ENCODE data around the gene HOXA10.

Gene HOXA10

DNA sequence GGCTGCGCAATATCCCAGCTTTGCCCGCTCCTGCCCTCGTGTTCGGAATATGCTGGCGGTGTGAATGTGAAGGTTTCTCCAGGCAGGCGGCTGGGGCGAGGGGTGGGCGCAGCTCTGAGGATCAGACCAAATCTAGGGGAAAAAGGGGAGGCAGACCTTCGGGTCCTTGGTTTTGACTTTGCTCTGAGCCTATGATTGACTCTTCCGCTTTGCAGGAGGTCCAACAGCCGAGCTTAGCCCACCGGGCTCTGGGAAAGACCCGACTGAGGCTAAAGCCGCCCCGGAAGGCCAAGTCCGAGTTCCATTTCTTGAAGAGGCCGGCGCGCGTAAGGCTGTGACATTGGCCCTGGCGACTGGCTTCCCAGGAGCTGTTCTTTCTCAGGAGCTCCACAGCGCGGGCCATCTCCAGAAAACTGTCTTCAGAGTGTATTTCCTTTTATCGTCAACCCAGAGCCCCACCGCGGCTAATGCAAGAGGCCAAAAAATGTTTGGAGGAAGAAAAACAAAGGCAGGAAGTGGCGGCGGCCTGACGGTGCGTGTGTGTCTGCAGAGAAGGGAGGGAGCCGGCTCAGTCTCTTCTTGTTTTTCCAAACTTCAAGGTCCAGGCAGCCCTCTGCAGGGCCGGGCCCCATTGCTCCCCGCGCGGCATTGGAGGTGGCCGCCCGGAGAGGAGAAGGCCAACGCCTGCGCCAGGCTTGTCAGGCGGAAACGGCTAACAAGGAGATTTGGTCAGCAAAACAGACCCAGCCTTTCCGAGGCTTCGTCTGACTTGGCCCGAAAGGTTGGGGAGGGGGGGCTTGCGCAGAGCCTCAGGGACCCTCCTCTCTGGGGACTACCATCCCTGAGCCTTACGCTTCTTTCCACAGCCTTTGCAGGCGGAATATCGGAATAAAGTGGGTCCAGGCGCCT lies 14.5 kb upstream of the HOXA10 start:
- no peak overlapping the region for H3K4me3 ChIP-seq (ENCODE audit: low read length)
- DNase-seq (ENCODE audit: low read depth), result no peak
- TF ChIP-seq, protein P1, sequence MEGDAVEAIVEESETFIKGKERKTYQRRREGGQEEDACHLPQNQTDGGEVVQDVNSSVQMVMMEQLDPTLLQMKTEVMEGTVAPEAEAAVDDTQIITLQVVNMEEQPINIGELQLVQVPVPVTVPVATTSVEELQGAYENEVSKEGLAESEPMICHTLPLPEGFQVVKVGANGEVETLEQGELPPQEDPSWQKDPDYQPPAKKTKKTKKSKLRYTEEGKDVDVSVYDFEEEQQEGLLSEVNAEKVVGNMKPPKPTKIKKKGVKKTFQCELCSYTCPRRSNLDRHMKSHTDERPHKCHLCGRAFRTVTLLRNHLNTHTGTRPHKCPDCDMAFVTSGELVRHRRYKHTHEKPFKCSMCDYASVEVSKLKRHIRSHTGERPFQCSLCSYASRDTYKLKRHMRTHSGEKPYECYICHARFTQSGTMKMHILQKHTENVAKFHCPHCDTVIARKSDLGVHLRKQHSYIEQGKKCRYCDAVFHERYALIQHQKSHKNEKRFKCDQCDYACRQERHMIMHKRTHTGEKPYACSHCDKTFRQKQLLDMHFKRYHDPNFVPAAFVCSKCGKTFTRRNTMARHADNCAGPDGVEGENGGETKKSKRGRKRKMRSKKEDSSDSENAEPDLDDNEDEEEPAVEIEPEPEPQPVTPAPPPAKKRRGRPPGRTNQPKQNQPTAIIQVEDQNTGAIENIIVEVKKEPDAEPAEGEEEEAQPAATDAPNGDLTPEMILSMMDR (IDR thresholded peaks at IDR 0.05; ENCODE audit: insufficient read depth, low read depth, low read length, missing control alignments), result no peak

GRCh38 chr7:27187475-27188385 lies 13.6 kb upstream of the HOXA10 start:
- no peak overlapping the region for H3K4me3 ChIP-seq (ENCODE audit: low read length)
- DNase-seq (ENCODE audit: low read depth), result no peak

GRCh38 chr7:27186668-27187474 lies 12.8 kb upstream of the HOXA10 start:
- TF ChIP-seq, protein P1 (IDR thresholded peaks at IDR 0.05; ENCODE audit: insufficient read depth, low read depth, low read length, missing control alignments), result no peak
- H3K4me3 ChIP-seq (ENCODE audit: low read length), result no peak overlapping the region
- DNase-seq (ENCODE audit: low read depth), result no peak

More at GRCh38 chr7:27187475-27188385, 13.6 kb upstream of the HOXA10 start:
- TF ChIP-seq, protein P1 (IDR thresholded peaks at IDR 0.05; ENCODE audit: insufficient read depth, low read depth, low read length, missing control alignments), result no peak

- TF ChIP-seq, protein P1 (IDR thresholded peaks at IDR 0.05; ENCODE audit: insufficient read depth, low read depth, low read length, missing control alignments), result no peak
- no peak for DNase-seq (ENCODE audit: low read depth)
- no peak overlapping the region for H3K4me3 ChIP-seq (ENCODE audit: low read length)
Observed at GRCh38 chr7:27185854-27186667, 11.9 kb upstream of the HOXA10 start.

- TF ChIP-seq, protein P1 (IDR thresholded peaks at IDR 0.05; ENCODE audit: insufficient read depth, low read depth, low read length, missing control alignments), result no peak
- H3K4me3 ChIP-seq (ENCODE audit: low read length), result peak within 1 kb of the TSS; percentile 30
- DNase-seq (ENCODE audit: low read depth), result peak; percentile 44
Observed at GRCh38 chr7:27185013-27185853, 11.1 kb upstream of the HOXA10 start, which contains the start of gene HOXA11. HOXA11 (minus strand) TSS chr7:27185232; CDS start chr7:27185144, 88 bp downstream.
